H1 (cell line): ENCODE measurements around the gene ABHD12B. TPM values are rescaled to one million over a fixed set of nuclear protein-coding genes. Genes with fewer than 3 reads are reported as not detected.

Source experiments
- ASH2L ChIP-seq: fragments of 200-600, 300-600 bp; sonication (generic); IDR thresholded peaks from one replicate; pipeline ENCODE4 v1.7.1; 2017; ENCODE audit warnings: low read length
- BCL11A ChIP-seq, 2 experiments: IDR thresholded peaks; one replicate each; pipeline ENCODE4 v1.6.1; 2011; ENCODE audit warnings: low read depth in 2 of 2, low read length in 2 of 2, mild to moderate bottlenecking in 2 of 2
- BRCA1 ChIP-seq: IDR thresholded peaks from 2 replicates; pipeline ENCODE4 v1.6.1; 2012; ENCODE audit warnings: low read depth, low read length, improper control_type of control experiment
- CBX5 ChIP-seq: fragments of 300-800, 300-1000 bp; sonication (generic); IDR thresholded peaks from 2 replicates; pipeline ENCODE4 v1.7.1; 2016; ENCODE audit warnings: antibody characterized with exemption, low read length, low read depth
- CHD1 ChIP-seq: IDR thresholded peaks from 2 replicates; pipeline ENCODE4 v1.6.1; 2012; ENCODE audit warnings: low read depth, low read length, improper control_type of control experiment
- CHD2 ChIP-seq: IDR thresholded peaks from 2 replicates; pipeline ENCODE4 v1.6.1; 2012; ENCODE audit warnings: low read length, improper control_type of control experiment
- EZH2 ChIP-seq: fragments of 200-600 bp; sonication (generic); IDR thresholded peaks from 2 replicates; pipeline ENCODE4 v1.7.1; 2012; ENCODE audit warnings: low read depth, mild to moderate bottlenecking, moderate library complexity, low read length, inconsistent platforms; ENCODE audit not compliant: severe bottlenecking
- FOSL1 ChIP-seq: IDR thresholded peaks from 2 replicates; pipeline ENCODE4 v1.6.1; 2011; ENCODE audit warnings: mild to moderate bottlenecking, low read depth, low read length, moderate library complexity; ENCODE audit not compliant: insufficient read depth
- HDAC6 ChIP-seq: IDR thresholded peaks from one replicate; pipeline ENCODE4 v1.7.1; 2012; ENCODE audit warnings: low read depth, mild to moderate bottlenecking, inconsistent platforms, low read length, moderate library complexity
- JUN ChIP-seq: IDR thresholded peaks from 2 replicates; pipeline ENCODE4 v1.6.1; 2011; ENCODE audit warnings: low read depth, mild to moderate bottlenecking, improper control_type of control experiment, low read length
- JUND ChIP-seq: IDR thresholded peaks from 2 replicates; pipeline ENCODE4 v1.6.1; 2011; ENCODE audit warnings: mild to moderate bottlenecking, improper control_type of control experiment, low read length
- KDM1A ChIP-seq: fragments of 200-600, 300-600 bp; sonication (generic); IDR thresholded peaks from 2 replicates; pipeline ENCODE4 v1.7.1; 2016; ENCODE audit warnings: mild to moderate bottlenecking, low read length, borderline replicate concordance
- NANOG ChIP-seq: IDR thresholded peaks from 2 replicates; pipeline ENCODE4 v1.6.1; 2011; ENCODE audit warnings: low read length, low read depth, mild to moderate bottlenecking, inconsistent platforms; ENCODE audit not compliant: insufficient read depth, poor library complexity, severe bottlenecking
- NRF1 ChIP-seq: IDR thresholded peaks from 2 replicates; pipeline ENCODE4 v1.6.1; 2011; ENCODE audit warnings: mild to moderate bottlenecking, low read depth, low read length, improper control_type of control experiment
- POU5F1 ChIP-seq: IDR thresholded peaks from 2 replicates; pipeline ENCODE4 v1.6.1; 2011; ENCODE audit warnings: low read depth, mild to moderate bottlenecking, low read length, moderate library complexity
- SAP30 ChIP-seq: fragments of 300-600 bp; sonication (generic); IDR thresholded peaks from 2 replicates; pipeline ENCODE4 v1.7.1; 2012; ENCODE audit warnings: low read length, moderate library complexity, mild to moderate bottlenecking, inconsistent platforms; ENCODE audit not compliant: insufficient read depth, insufficient replicate concordance
- SIN3A ChIP-seq, 2 experiments: IDR thresholded peaks in 1 of 2; conservative IDR thresholded peaks in 1 of 2; 2 replicates each; pipeline ENCODE4 v1.6.1; 2011 to 2012; ENCODE audit warnings: low read length in 2 of 2, improper control_type of control experiment in 1 of 2, low read depth in 1 of 2, mild to moderate bottlenecking in 1 of 2
- SIX5 ChIP-seq: IDR thresholded peaks from 2 replicates; pipeline ENCODE4 v1.6.1; 2011; ENCODE audit warnings: mild to moderate bottlenecking, low read depth, low read length
- SP4 ChIP-seq: IDR thresholded peaks from 2 replicates; pipeline ENCODE4 v1.6.1; 2012; ENCODE audit warnings: low read length, inconsistent platforms
- SUZ12 ChIP-seq: fragments of 200-600 bp; sonication (generic); IDR thresholded peaks from 2 replicates; pipeline ENCODE4 v1.6.1; 2012; ENCODE audit warnings: mild to moderate bottlenecking, inconsistent platforms, low read length, moderate library complexity, mixed read lengths
- TCF12 ChIP-seq: IDR thresholded peaks from 2 replicates; pipeline ENCODE4 v1.6.1; 2011; ENCODE audit warnings: low read depth, mild to moderate bottlenecking, low read length
- ZNF274 ChIP-seq: IDR thresholded peaks from 2 replicates; pipeline ENCODE4 v1.7.0; 2012; ENCODE audit warnings: low read length, borderline replicate concordance; ENCODE audit errors: extremely low read depth
- polyA plus RNA-seq, 7 experiments: library from polyadenylated mRNA; depleted of rRNA in 3 of 7; stranded (reverse) in 5 of 7; unstranded in 2 of 7; fragments of >200 nt in 5 of 7; fragments of 200-250 nt in 2 of 7; gene quantifications; 1 replicate in 5 of 7; 2 replicates in 1 of 7; 4 replicates in 1 of 7; pipeline versions ENCODE4 v1.2.1 to v1.2.3, GENCODE V29; 2011 to 2013; ENCODE audit warnings: missing spikeins in 2 of 7, mixed read lengths in 2 of 7
- total RNA-seq: library from RNA; stranded (reverse); fragmentation: NEBNext Ultra II Directional; extraction: Animal tissue kit (Norgen Biotek cat#: 25700); gene quantifications from 2 replicates; pipeline ENCODE4 v1.2.1, GENCODE V29; 2021
- TF ChIP-seq, protein P1 (sequence below): IDR thresholded peaks from 2 replicates; pipeline ENCODE4 v1.6.1; 2012; ENCODE audit warnings: inconsistent platforms
- TF ChIP-seq, protein P2 (sequence below): IDR thresholded peaks from 2 replicates; pipeline ENCODE4 v1.6.1; 2012; ENCODE audit warnings: inconsistent platforms

Gene ABHD12B
- total and polyA plus RNA-seq, 2 of the 8 experiments (the other 6 are each of a cell fraction or from before 2014, with no cell fraction given): 4.0 to 102 TPM

DNA sequence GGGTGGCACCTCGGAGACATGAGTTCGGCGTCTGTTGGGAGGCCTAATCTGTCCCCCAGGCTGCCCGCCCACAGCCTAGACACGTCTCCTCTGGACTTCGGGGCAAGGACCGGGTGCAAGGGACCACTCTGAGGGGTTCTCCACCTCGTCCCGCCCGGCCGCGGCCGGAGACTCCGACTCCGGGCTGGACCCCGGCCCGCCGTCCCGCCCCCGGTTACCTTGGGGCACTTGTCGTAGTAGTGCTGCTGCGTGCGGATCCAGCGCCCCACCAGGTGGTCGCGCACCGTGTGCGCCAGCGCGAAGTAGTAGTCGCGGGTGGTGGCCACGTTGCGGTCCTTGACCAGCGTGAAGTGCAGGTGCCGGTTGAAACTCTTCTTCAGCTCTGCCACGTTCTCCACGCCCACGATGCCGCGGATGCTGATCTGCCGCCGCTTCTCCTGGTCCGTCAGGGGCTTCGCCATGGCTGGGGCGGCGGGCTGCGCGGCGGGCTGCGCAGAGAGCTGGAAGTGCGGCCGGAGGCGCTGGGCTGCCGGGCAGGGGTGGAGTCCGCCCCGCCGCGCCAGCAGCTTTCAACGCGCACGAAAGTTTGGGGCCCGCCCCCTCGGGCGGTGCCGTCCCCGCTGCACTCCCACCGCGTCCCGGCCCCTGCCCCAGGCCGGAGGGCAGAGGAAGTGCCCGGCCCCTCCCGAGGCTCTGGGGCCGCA is 72.2 kb downstream of the ABHD12B start, which contains the start of gene PYGL (continued):
- no peak for TF ChIP-seq JUN
- TF ChIP-seq, protein P1, sequence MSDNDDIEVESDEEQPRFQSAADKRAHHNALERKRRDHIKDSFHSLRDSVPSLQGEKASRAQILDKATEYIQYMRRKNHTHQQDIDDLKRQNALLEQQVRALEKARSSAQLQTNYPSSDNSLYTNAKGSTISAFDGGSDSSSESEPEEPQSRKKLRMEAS: peak; percentile 82
- peak; percentile 54 for TF ChIP-seq EZH2
- no peak for TF ChIP-seq SAP30
- no peak for TF ChIP-seq KDM1A
- no peak for TF ChIP-seq HDAC6
- no peak for TF ChIP-seq FOSL1
- no peak for TF ChIP-seq JUND
- TF ChIP-seq SIN3A (conservative IDR thresholded peaks at IDR 0.05 in 1 of 2, IDR thresholded peaks at IDR 0.05 in 1 of 2; ENCODE audit: low read depth in 1 of 2, low read length in 2 of 2): 0 out of 4 replicates have a peak, but pooled peaks of 1 of the 2 experiments have one; percentile 52
- peak; percentile 55 for TF ChIP-seq NRF1
- TF ChIP-seq POU5F1: no peak
- no peak for TF ChIP-seq CBX5
- no peak for TF ChIP-seq TCF12
- TF ChIP-seq, protein P2, sequence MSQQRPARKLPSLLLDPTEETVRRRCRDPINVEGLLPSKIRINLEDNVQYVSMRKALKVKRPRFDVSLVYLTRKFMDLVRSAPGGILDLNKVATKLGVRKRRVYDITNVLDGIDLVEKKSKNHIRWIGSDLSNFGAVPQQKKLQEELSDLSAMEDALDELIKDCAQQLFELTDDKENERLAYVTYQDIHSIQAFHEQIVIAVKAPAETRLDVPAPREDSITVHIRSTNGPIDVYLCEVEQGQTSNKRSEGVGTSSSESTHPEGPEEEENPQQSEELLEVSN: peak; percentile 82
- TF ChIP-seq ZNF274: no peak
- TF ChIP-seq NANOG: no peak
- TF ChIP-seq SIX5: no peak
- TF ChIP-seq BCL11A (IDR thresholded peaks at IDR 0.05; ENCODE audit: low read depth in 2 of 2, low read length in 2 of 2): no peak
- TF ChIP-seq CHD1: no peak
- TF ChIP-seq CHD2: no peak
- no peak for TF ChIP-seq SUZ12
- no peak for TF ChIP-seq BRCA1
- 0 out of 2 replicates have a peak, but pooled peaks have one; percentile 25 for TF ChIP-seq SP4
- TF ChIP-seq ASH2L: peak; percentile 95
